Karpas-422 (cell line): ENCODE results near the gene PPP4R2. TPM values are rescaled to one million over a fixed set of nuclear protein-coding genes. Genes with fewer than 3 reads are reported as not detected.
"Not testable (repeated sequence)": the region's sequence is repeated elsewhere in the genome, so short reads cannot be mapped to it uniquely, and the experiment has no call there.

ENCODE experiments used
- DNase-seq: peaks from one replicate; pipeline ENCODE4 v3.0.0-alpha.2; 2015
- H2AFZ ChIP-seq: fragments of 200-600 bp; sonication (generic); 2 replicates; pipeline ENCODE4 v1.6.1; 2014; ENCODE audit warnings: antibody characterized with exemption, low read length, mixed read lengths
- H3K27ac ChIP-seq: fragments of 200-600 bp; sonication (generic); 2 replicates; pipeline ENCODE4 v1.5.1; 2014; ENCODE audit warnings: mild to moderate bottlenecking, low read length, moderate library complexity
- H3K27me3 ChIP-seq: fragments of 200-600 bp; sonication (generic); 2 replicates; pipeline ENCODE4 v1.6.1; 2014; ENCODE audit warnings: low read length, mixed read lengths
- H3K36me3 ChIP-seq: fragments of 200-600 bp; sonication (generic); 2 replicates; pipeline ENCODE4 v1.6.1; 2014; ENCODE audit warnings: low read length, mixed read lengths; ENCODE audit not compliant: insufficient read depth
- H3K4me1 ChIP-seq: fragments of 200-600 bp; sonication (generic); 2 replicates; pipeline ENCODE4 v1.6.1; 2014; ENCODE audit warnings: mild to moderate bottlenecking, low read length, mixed read lengths
- H3K4me2 ChIP-seq: fragments of 200-600 bp; sonication (generic); 2 replicates; pipeline ENCODE4 v1.6.1; 2014; ENCODE audit warnings: low read length, low read depth, mild to moderate bottlenecking; ENCODE audit not compliant: poor library complexity, severe bottlenecking
- H3K4me3 ChIP-seq: fragments of 200-600 bp; sonication (generic); 2 replicates; pipeline ENCODE4 v1.5.1; 2014; ENCODE audit warnings: mild to moderate bottlenecking, antibody characterized with exemption, low read length, mixed read lengths
- H3K79me2 ChIP-seq: fragments of 200-600 bp; sonication (generic); 2 replicates; pipeline ENCODE4 v1.6.1; 2014; ENCODE audit warnings: mild to moderate bottlenecking, low read length, mixed read lengths
- H3K9ac ChIP-seq: fragments of 200-600 bp; sonication (generic); 2 replicates; pipeline ENCODE4 v1.6.0; 2014; ENCODE audit warnings: low read length
- H3K9me2 ChIP-seq: fragments of 200-600 bp; sonication (generic), shearing (Covaris generic); replicated peaks from 2 replicates; pipeline ENCODE4 v1.6.0; 2014; ENCODE audit warnings: mild to moderate bottlenecking, low read length, moderate library complexity; ENCODE audit not compliant: insufficient read depth
- H3K9me3 ChIP-seq: fragments of 300-700, 200-600 bp; sonication (generic); 2 replicates; pipeline ENCODE4 v1.6.1; 2014; ENCODE audit warnings: low read length, mixed read lengths
- H4K20me1 ChIP-seq: fragments of 200-600 bp; sonication (generic); 2 replicates; pipeline ENCODE4 v1.6.1; 2014; ENCODE audit warnings: mild to moderate bottlenecking, antibody characterized with exemption, low read length, low read depth; ENCODE audit not compliant: insufficient read depth
- total RNA-seq: library from RNA; depleted of rRNA; stranded (reverse); fragments of >200 nt; shearing (Covaris generic); gene quantifications from 2 replicates; pipeline ENCODE4 v1.2.3, GENCODE V29; 2014; ENCODE audit warnings: low replicate concordance

Gene PPP4R2
- total RNA-seq, 1 experiment from 2014 or later, result 61.5 TPM

DNA sequence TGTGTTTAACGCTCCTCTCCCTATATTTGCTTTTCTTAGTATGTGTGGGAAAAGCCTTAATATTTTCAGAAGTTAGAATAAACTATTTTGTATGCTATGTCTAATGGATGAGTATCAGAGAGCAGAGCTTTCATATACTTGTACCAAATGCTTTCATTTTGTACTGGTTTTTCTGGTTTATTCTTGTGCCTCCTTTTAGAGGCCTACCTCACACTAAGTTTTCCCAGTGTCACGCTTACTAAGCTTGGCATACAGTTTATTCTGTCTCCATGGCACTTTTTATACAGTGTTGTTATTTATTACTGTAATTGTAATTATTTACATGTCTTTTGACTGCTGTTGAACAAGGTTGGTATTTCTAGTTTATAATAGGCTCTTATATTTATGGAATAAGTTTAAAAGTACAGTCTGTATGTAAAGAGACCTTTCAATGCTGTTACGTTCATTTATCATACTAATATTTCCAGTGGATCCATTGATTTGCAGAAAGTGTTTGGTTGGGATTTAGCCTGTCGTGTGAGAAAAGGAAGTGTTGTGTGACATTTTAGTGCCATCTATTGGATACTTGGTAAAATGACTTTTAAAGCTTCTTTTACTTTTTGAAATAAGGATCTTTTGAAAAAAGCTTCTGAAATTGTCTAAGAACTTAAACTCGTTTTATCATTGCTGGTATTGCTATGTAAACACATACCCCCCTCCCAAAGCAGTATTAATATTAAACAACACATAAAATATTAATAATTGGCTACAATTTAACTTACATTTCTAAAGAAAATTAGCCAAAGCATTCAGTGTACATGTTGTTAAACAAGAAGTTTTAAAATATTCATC, 59.6 kb downstream of the PPP4R2 start:
- H3K27me3 ChIP-seq, result no peaks in the 10 kb centered on the region
- H3K27ac ChIP-seq, result no peak overlapping the region
- H3K9me2 ChIP-seq, result no peaks in the 10 kb centered on the region
- H3K4me1 ChIP-seq, result peaks cover 37% of the 10 kb centered on the region
- peaks cover 17% of the 10 kb centered on the region; the same call in 1 of the 2 replicates for H4K20me1 ChIP-seq
- no peak overlapping the region for H3K9ac ChIP-seq
- H3K36me3 ChIP-seq, result peaks cover 7% of the 10 kb centered on the region; the same call in 1 of the 2 replicates
- no peaks in the 10 kb centered on the region for H3K9me3 ChIP-seq
- peak; percentile 73 for DNase-seq
- H2AFZ ChIP-seq, result no peak overlapping the region
- H3K4me2 ChIP-seq, result no peak overlapping the region
- H3K79me2 ChIP-seq, result peaks cover 71% of the 10 kb centered on the region
- H3K4me3 ChIP-seq, result no peak overlapping the region

- H3K9me2 ChIP-seq, result no peaks in the 10 kb centered on the region
- no peak for DNase-seq
- H3K36me3 ChIP-seq, result peaks cover 13% of the 10 kb centered on the region; the same call in 1 of the 2 replicates
- H3K27ac ChIP-seq, result no peak overlapping the region
- no peak overlapping the region for H3K4me2 ChIP-seq
- no peak overlapping the region for H2AFZ ChIP-seq
- no peaks in the 10 kb centered on the region for H3K27me3 ChIP-seq
- no peak overlapping the region for H3K4me3 ChIP-seq
- no peak overlapping the region for H3K9ac ChIP-seq
- no peaks in the 10 kb centered on the region for H3K9me3 ChIP-seq
- H3K4me1 ChIP-seq, result peaks cover 37% of the 10 kb centered on the region
- peaks cover 19% of the 10 kb centered on the region; the same call in 1 of the 2 replicates for H4K20me1 ChIP-seq
- peaks cover 69% of the 10 kb centered on the region for H3K79me2 ChIP-seq
Observed at GRCh38 chr3:73056845-73057150, 60.2 kb downstream of the PPP4R2 start.

GRCh38 chr3:73060302-73060723, 63.7 kb downstream of the PPP4R2 start:
- H3K4me3 ChIP-seq, result no peak overlapping the region
- H4K20me1 ChIP-seq, result peaks cover 15% of the 10 kb centered on the region; the same call in 1 of the 2 replicates
- no peak for DNase-seq
- peaks cover 37% of the 10 kb centered on the region for H3K4me1 ChIP-seq
- no peaks in the 10 kb centered on the region for H3K27me3 ChIP-seq
- no peak overlapping the region for H3K27ac ChIP-seq
- no peaks in the 10 kb centered on the region for H3K9me3 ChIP-seq
- H3K9me2 ChIP-seq, result no peaks in the 10 kb centered on the region
- H3K36me3 ChIP-seq, result peaks cover 27% of the 10 kb centered on the region; the same call in 1 of the 2 replicates
- no peak overlapping the region for H3K4me2 ChIP-seq
- peaks cover 52% of the 10 kb centered on the region for H3K79me2 ChIP-seq
- no peak overlapping the region for H2AFZ ChIP-seq
- no peak overlapping the region for H3K9ac ChIP-seq

DNA sequence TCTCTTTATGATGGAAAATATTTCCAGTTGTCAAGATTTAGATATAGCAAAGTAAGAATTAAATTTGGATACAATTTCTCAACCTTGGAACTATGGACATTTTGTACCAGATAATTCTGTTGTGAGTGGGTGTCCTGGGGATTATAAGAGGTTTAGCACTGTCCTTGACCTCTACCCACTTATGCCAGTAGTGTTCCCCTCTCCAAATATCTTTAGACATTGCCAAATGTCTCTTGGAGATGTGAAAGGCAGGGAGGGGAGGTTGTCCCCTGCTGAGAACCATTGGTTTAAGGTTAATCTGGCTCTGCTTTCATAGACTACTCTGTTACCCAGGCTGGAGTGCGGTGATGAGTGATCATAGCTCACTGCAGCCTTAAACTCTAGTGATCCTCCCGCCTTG, 64.8 kb downstream of the PPP4R2 start, which contains the start of gene EBLN2:
Gene EBLN2 (plus strand): TSS at position 244 of the 400 bp plus-strand sequence. CDS start 423 bp downstream, outside the sequence.
- H2AFZ ChIP-seq, result no peak within 1 kb of the TSS
- H3K36me3 ChIP-seq, result peaks cover 28% of the 10 kb centered on the region; the same call in 1 of the 2 replicates
- H3K9ac ChIP-seq, result no peak within 1 kb of the TSS
- DNase-seq, result no peak
- H3K79me2 ChIP-seq, result peaks cover 42% of the 10 kb centered on the region
- peaks cover 28% of the 10 kb centered on the region for H3K4me1 ChIP-seq
- no peaks in the 10 kb centered on the region for H3K9me2 ChIP-seq
- no peak within 1 kb of the TSS for H3K4me3 ChIP-seq
- no peaks in the 10 kb centered on the region for H3K9me3 ChIP-seq
- no peak within 1 kb of the TSS for H3K4me2 ChIP-seq
- H4K20me1 ChIP-seq, result peaks cover 15% of the 10 kb centered on the region; the same call in 1 of the 2 replicates
- H3K27ac ChIP-seq, result no peak within 1 kb of the TSS
- H3K27me3 ChIP-seq, result no peaks in the 10 kb centered on the region

DNA sequence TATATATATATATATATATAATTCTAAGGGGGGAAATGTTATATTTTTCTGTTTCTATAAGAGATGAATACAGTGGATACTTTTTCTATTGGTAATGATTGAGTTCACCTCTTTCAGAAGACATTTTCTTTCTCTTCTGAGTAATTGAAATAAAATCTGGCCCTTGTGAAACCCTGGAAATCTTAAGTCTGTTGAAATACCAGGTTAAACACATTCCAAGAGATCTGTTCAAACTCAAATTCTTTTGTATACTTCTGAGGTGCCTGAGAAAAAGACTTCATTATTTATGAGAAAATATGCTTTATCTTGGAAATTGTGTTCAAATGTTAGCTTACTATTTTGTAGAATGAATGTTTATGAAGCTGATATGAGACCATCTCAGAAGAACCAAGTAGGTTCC, 69.6 kb downstream of the PPP4R2 start:
- not testable (repeated sequence) for H3K27me3 ChIP-seq, H4K20me1 ChIP-seq, H3K4me2 ChIP-seq, H3K27ac ChIP-seq, DNase-seq, H3K79me2 ChIP-seq, H3K4me1 ChIP-seq, H3K9me2 ChIP-seq, H2AFZ ChIP-seq, H3K9ac ChIP-seq, H3K4me3 ChIP-seq, H3K9me3 ChIP-seq
- peaks cover 31% of the 10 kb centered on the region; the same call in 1 of the 2 replicates for H3K36me3 ChIP-seq

DNA sequence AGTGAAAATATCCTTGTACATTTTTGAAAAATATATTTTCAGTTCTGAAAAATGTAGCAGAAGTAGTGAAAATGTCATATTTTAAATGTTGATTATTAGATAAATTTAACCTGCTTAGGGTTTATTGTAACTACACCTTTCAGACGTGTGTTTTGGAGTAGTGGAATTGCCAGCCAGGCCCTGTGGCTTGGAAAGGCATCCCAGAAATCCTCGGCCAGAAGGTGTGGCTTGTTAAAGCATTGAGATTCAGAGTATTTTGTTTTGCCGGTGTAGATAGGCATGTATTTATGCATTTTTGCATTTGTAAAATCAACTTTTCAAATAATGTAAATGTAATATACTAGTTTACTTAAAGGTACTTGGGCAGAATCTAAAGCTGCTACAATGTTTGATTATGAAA, 71.8 kb downstream of the PPP4R2 start:
- Histone ChIP-seq H4K20me1 (no peaks in the 10 kb centered on the region), H3K4me1 (no peaks in the 10 kb centered on the region), H3K9me3 (no peaks in the 10 kb centered on the region), H3K36me3 (peaks cover 17% of the 10 kb centered on the region; the same call in 1 of the 2 replicates), H3K27me3 (no peaks in the 10 kb centered on the region), H3K27ac (no peak overlapping the region), H2AFZ (no peak overlapping the region), H3K9me2 (no peaks in the 10 kb centered on the region), H3K9ac (no peak overlapping the region), H3K4me3 (no peak overlapping the region), H3K4me2 (no peak overlapping the region), H3K79me2 (no peaks in the 10 kb centered on the region)
- DNase-seq, result no peak

- no peak for DNase-seq
- H4K20me1 ChIP-seq, result no peaks in the 10 kb centered on the region
- no peaks in the 10 kb centered on the region for H3K4me1 ChIP-seq
- H2AFZ ChIP-seq, result no peak overlapping the region
- no peak overlapping the region for H3K27ac ChIP-seq
- H3K4me2 ChIP-seq, result no peak overlapping the region
- H3K27me3 ChIP-seq, result no peaks in the 10 kb centered on the region
- no peaks in the 10 kb centered on the region for H3K79me2 ChIP-seq
- no peaks in the 10 kb centered on the region for H3K9me3 ChIP-seq
- no peak overlapping the region for H3K4me3 ChIP-seq
- peaks cover 17% of the 10 kb centered on the region; the same call in 1 of the 2 replicates for H3K36me3 ChIP-seq
- H3K9ac ChIP-seq, result no peak overlapping the region
- no peaks in the 10 kb centered on the region for H3K9me2 ChIP-seq
Observed at GRCh38 chr3:73069187-73069586, 72.6 kb downstream of the PPP4R2 start.

DNA sequence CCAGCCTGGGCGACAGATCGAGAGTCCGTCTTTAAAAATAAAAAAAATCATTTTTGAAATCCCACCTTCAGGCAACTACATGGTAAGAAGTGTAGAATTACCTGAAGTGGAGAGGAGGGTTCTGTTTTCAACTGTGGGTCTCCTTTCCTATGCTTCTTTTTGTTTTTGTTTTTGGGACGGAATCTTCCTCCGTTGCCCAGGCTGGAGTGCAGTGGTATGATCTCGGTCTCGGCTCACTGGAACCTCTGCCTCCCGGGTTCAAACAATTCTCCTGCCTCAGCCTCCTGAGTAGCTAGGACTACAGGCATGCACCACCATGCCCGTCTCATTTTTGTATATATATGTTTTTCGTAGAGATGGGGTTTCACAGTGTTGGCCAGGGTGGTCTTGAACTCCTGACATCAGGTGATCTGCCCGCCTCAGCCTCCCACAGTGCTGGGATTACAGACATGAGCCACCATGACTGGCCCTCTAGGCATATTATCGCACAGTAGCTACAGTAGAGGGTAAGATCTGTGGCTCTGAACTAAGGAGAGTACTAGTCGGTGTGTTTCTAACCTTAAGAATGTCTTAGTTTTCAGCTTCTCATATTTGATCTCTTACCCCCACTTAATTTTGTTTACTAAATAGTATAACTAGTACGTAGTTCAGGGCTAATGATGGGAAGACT, 73.3 kb downstream of the PPP4R2 start:
- no peaks in the 10 kb centered on the region for H3K4me1 ChIP-seq
- no peak for DNase-seq

More for the DNA sequence above, 73.3 kb downstream of the PPP4R2 start:
- Histone ChIP-seq H4K20me1 (no peaks in the 10 kb centered on the region), H3K79me2 (no peaks in the 10 kb centered on the region), H3K9me3 (no peaks in the 10 kb centered on the region), H3K36me3 (peaks cover 15% of the 10 kb centered on the region; the same call in 1 of the 2 replicates), H3K4me3 (no peak overlapping the region), H3K4me2 (no peak overlapping the region), H3K9ac (no peak overlapping the region), H2AFZ (no peak overlapping the region), H3K27me3 (no peaks in the 10 kb centered on the region), H3K9me2 (no peaks in the 10 kb centered on the region), H3K27ac (no peak overlapping the region)
